GM12801 (cell line): ENCODE data around the gene GAPDH.

Experiments
- TF ChIP-seq, protein P1 (sequence below): IDR thresholded peaks from one replicate; pipeline ENCODE4 v1.5.1; 2011; ENCODE audit warnings: control low read depth; ENCODE audit not compliant: insufficient read length; ENCODE audit errors: extremely low read depth

The GAPDH gene

GRCh38 chr12:6526766-6527525 lies 7.4 kb upstream of the GAPDH start:
- TF ChIP-seq, protein P1, sequence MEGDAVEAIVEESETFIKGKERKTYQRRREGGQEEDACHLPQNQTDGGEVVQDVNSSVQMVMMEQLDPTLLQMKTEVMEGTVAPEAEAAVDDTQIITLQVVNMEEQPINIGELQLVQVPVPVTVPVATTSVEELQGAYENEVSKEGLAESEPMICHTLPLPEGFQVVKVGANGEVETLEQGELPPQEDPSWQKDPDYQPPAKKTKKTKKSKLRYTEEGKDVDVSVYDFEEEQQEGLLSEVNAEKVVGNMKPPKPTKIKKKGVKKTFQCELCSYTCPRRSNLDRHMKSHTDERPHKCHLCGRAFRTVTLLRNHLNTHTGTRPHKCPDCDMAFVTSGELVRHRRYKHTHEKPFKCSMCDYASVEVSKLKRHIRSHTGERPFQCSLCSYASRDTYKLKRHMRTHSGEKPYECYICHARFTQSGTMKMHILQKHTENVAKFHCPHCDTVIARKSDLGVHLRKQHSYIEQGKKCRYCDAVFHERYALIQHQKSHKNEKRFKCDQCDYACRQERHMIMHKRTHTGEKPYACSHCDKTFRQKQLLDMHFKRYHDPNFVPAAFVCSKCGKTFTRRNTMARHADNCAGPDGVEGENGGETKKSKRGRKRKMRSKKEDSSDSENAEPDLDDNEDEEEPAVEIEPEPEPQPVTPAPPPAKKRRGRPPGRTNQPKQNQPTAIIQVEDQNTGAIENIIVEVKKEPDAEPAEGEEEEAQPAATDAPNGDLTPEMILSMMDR = no peak

- TF ChIP-seq, protein P1 = no peak
Measured at GRCh38 chr12:6527711-6528110, 6.6 kb upstream of the GAPDH start.

DNA sequence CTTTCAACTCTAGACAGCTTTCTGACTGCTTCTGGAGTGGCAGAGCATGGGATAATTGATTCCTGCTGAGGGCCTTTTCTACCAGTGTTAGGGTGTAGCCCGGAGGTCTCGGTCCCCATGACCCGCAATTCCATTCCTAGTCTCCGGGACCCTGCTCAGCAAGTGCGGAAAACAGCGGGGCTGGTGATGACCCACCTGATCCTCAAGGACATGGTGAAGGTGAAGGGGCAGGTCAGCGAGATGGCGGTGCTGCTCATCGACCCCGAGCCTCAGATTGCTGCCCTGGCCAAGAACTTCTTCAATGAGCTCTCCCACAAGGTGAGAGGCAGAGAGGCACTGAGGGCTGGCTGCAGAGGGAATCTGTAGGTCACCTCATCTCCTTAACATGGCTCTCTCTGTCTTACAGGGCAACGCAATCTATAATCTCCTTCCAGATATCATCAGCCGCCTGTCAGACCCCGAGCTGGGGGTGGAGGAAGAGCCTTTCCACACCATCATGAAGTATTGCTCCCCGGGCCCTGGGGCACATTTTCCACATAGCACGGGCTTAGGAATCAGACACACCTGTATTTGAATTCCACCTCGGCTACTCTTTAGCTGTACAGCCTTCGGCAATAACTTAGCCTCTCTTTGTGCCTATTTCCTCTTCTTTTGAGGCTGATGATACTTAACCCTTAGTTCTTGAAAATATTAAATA lies 5.6 kb upstream of the GAPDH start:
- TF ChIP-seq, protein P1 = no peak

GRCh38 chr12:6529291-6529737 lies 5.0 kb upstream of the GAPDH start:
- TF ChIP-seq, protein P1 = no peak

- TF ChIP-seq, protein P1 = no peak
Measured at GRCh38 chr12:6530576-6531260, 3.6 kb upstream of the GAPDH start.

DNA sequence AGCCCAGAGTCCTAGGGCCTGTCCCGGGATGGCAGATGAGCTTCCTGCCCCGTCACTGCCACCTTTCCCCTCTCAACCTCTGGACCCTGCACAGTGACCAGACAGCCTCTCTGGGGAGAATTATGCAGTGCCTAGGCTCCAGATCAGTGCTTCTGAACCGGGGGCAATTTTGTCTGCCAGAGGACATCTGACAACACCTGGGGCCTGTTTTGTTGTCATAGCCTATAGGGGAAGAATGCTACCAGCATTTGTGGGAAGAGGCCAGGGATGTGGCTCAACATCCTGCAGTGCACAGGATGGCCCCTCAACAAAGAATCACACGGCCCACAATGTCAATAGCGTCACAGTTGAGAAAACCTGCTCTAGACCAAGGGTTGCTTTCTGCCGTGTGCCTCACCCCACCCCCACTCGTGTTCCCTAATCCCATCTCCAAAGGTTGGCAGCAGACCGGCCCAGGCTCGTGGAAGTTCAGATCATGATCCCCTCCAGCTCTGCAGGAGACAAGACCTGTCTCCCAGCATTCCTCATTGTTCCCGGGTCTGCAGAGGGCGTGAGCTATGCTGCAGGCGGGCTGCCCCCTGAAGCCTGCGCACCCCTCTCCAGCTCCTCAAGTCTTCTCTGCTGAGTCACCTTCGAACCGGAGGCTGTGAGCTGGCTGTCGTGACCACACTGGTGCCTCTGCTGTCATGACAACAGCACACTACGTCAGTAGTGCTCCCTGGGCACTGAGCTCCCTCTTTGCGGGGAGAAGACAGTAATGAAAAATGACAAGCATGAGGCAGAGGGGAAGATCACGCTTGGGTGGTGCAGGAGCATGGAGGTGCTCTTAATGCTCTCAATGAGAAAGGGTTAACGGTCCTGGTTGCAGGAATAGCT lies 2.0 kb upstream of the GAPDH start:
- TF ChIP-seq, protein P1 = no peak
